ENCODE results near the gene PLRG1.
"Not testable (repeated sequence)": the region's sequence is repeated elsewhere in the genome, so short reads cannot be mapped to it uniquely, and the experiment has no call there.

DNA sequence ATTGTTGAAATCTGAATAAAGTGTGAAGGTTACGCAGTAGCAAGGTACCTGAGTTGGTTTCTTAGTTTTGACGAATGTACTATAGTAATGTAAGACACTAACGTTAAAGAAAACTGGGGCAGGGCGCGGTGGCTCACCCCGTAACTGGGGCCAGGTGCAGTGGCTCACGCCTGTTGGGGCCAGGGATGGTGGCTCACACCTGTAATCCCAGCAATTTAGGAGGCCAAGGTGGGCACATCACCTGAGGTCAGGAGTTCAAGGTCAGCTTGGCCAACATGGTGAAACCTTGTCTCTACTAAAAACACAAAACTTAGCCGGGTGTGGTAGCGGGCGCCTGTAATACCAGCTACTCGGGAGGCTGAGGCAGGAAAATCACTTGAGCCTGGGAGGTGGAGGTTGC is 47.1 kb upstream of the PLRG1 start:
- TF ChIP-seq POLR2A, EP300 (IDR thresholded peaks at IDR 0.05): not testable (repeated sequence)
- TF ChIP-seq, protein P1, sequence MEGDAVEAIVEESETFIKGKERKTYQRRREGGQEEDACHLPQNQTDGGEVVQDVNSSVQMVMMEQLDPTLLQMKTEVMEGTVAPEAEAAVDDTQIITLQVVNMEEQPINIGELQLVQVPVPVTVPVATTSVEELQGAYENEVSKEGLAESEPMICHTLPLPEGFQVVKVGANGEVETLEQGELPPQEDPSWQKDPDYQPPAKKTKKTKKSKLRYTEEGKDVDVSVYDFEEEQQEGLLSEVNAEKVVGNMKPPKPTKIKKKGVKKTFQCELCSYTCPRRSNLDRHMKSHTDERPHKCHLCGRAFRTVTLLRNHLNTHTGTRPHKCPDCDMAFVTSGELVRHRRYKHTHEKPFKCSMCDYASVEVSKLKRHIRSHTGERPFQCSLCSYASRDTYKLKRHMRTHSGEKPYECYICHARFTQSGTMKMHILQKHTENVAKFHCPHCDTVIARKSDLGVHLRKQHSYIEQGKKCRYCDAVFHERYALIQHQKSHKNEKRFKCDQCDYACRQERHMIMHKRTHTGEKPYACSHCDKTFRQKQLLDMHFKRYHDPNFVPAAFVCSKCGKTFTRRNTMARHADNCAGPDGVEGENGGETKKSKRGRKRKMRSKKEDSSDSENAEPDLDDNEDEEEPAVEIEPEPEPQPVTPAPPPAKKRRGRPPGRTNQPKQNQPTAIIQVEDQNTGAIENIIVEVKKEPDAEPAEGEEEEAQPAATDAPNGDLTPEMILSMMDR (IDR thresholded peaks at IDR 0.05): not testable (repeated sequence)
